HG02642 (cell line): ENCODE measurements around the gene ARL6IP4.

Experiments
- ATAC-seq: cut with Tn5 transposase; IDR thresholded peaks from one replicate; pipeline ENCODE4 v1.9.1; 2021; ENCODE audit warnings: mild to moderate bottlenecking; ENCODE audit not compliant: unreplicated experiment, poor library complexity

Gene ARL6IP4

DNA sequence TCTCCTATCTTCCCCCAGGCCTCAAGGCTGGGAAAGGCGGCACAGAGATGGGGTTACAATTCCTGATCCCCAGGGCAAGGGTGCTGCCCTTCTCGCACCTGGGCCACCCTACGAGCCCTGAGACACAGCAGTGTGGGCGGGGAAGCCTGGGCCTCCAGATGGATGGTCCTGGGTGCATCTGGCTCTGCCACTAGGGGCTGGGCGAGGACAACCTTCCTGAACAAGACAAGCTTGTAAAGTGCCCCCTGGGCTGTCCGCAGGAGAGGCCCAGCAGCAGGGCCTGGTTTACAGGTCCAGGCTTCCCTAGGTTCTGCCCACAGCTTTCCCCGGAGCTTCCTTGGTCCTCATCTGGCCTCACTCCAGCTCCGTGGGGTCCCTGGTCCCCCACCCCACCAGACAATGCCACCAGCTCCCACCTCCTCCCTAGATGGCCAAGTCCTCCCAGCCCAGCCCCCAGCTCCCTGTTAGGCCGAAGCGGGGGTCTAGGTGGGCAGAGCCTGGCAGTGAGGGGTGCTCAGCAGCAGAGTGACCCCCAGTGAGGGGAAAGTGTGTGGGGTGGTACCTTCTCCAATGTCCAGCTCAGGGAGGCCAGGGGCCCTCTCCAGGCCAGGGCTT lies 8.9 kb downstream of the ARL6IP4 start:
- no peak for ATAC-seq

DNA sequence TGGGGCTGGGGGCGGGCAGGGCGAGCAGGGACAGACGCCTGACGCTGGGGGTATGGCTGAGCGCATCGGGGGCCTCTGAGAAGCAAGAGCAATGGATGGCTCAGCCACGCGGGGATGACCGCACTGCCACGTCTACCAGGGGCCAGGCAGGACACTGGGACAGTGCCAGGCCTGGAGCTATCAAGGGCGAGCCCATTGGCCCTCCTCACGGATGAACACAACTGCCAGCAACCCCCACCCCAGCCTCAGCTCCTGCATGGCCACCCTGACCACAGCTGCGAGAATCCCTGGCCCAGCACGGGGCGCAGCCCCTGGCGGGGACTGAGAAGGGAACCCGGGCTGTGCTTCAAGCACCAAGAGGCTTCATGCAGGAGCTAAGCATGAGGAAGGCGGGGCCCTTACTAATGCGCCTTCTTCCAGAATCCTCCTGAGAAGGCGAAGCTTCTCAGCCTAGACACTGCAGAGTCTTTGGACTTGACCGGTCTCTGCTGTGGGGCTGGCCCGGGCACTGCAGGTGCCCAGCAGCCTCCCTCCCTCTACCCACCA lies 9.5 kb downstream of the ARL6IP4 start:
- no peak for ATAC-seq

GRCh38 chr12:122990561-122990960 lies 10.1 kb downstream of the ARL6IP4 start:
- ATAC-seq = no peak

- no peak for ATAC-seq
Observed at GRCh38 chr12:122990961-122991622, 10.6 kb downstream of the ARL6IP4 start.

- ATAC-seq = no peak
Observed at GRCh38 chr12:122991623-122992275, 11.3 kb downstream of the ARL6IP4 start.

GRCh38 chr12:122992386-122992785 lies 11.9 kb downstream of the ARL6IP4 start:
- no peak for ATAC-seq

GRCh38 chr12:122994140-122994675 lies 13.7 kb downstream of the ARL6IP4 start:
- ATAC-seq = no peak

DNA sequence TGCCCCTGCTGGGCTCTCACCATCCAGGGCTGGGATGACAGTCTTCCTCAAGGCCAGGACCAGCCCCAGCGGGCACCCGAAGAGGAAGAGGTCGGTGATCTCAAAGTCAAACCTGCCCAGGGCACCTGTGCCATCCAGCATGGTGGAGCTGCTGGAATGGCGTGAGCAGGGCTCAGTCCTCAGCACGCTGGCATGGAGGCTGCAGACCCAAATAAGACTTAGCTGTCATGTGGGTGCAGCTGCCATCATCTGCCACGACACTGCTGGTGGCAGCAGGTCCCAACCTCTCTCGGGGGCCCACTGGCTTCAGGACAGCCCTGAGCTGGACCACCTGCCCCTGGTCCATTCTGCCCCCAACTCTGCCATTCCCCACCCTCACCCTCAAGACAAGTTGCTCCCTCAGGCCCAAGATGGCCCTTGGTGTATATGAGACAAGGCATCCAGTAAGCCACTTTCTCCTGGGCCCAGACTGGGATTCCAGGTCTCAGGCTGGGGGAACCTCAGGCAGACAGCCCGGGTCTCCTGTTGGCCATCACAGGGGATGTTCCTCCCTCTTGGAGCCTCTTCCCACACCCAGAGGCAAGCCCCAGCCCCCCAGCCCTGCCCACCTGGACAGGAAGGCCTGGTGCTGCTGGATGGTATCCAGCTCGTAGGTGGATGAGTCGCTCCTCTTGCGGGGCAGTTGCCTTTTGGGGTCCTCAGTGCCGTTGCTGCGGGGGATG lies 14.5 kb downstream of the ARL6IP4 start:
- no peak for ATAC-seq

GRCh38 chr12:122995503-122996187 lies 15.2 kb downstream of the ARL6IP4 start:
- no peak for ATAC-seq

- no peak for ATAC-seq
Observed at GRCh38 chr12:122996188-122996601, 15.7 kb downstream of the ARL6IP4 start.

- no peak for ATAC-seq
Observed at GRCh38 chr12:122996621-122997342, 16.3 kb downstream of the ARL6IP4 start.

DNA sequence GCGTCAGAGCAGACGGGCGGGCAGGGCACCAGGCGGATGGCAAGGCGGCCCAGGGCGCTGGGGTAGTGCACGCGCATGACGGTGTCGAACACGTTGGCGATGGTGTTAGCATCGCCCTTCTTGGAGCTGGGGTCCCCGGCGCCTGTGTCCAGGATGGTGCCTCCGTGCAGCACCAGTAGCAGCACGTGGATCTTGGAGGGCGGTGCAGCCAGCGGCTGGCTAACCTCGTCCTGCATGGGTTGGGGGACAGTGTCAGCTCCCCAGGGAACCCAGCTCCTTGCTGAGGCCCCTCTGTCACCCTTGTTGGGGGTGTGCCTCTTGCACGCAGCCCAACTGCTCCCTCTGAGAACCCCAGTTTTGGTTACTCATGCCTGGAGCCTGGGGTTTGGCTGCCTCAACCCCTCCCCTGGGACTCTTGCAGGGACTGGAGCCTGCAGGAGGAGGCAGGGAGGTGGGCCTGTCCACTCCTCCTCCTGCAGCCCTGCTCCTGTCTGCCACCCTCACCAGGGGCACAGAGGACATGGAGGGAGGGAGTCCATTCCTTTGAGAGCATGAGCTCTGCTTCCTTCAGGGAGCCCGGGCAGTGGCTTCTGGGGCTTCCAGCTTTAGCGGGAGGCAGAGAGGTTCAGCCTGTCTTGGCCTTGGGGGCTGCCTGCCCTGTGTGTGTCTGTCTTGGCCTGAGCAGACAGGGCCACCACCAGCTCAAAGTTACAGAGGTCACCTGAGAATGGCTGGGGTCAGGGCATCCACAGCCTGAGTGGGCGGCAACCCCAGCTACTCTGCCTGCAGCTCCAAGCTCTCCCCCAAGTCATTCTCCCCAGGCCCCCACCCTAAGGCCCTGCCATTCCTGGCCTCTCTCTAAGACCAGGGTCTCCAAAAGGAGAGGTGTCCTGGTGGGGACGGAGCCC lies 17.1 kb downstream of the ARL6IP4 start:
- no peak for ATAC-seq

DNA sequence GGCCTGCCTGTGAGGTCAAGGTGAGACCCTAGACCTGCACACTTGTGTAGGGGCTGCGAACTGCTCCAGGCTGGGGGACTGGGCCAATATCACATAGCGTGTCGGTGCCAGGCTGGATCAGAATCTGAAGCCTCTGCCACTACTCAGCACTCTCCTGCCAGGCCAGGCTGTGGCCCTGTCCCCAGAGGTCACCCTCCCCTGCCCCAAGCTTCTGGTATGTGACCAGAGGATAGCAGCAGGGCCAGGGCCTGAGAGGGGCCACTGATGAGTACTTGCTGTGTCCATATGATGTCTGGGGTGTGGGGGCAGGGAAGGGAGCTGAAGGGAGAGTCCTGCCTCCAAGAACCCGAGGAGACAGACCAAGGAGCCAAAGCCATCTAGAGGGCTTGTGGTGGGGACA lies 17.8 kb downstream of the ARL6IP4 start:
- no peak for ATAC-seq

GRCh38 chr12:122999196-122999946 lies 18.9 kb downstream of the ARL6IP4 start:
- ATAC-seq = no peak

DNA sequence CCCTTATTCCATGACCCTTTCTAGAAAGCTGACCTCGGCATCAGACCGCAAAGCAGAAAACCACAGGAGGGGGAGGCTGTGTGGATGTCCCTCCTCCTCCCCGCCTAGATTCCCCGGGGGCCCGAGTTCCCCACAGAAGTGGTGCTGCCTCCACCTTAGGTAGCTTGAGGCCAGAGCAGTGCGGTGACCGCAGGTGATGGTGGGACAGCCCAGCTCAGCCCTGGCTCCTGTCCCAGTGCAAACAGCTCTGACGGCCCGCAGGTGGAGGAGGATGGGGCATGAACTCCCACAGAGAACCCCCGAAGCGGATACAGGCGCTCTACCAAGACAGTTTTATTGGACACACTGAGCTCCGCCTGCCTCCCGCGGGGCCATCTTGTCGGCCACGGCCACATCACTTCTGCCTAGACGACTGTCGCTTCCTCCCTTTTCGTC lies 19.5 kb downstream of the ARL6IP4 start:
- ATAC-seq = no peak

GRCh38 chr12:123000578-123000977 lies 20.1 kb downstream of the ARL6IP4 start:
- no peak for ATAC-seq

DNA sequence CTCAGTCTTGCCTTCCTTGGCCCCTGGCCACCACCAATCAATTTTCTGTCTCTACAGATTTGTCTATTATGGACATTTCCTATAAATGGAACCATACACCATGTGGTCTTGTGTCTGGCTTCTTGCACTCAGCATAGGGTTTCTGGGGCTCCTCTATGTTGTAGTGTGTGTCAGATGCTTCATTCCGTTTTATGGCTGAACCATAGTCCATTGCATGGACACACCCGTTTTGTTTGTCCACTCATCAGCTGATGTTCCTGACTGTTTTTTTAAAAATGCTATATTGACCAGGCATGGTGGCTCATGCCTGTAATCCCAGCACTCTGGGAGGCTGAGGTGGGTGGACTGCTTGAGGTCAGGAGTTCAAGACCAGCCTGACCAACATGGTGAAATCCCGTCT lies 21.0 kb downstream of the ARL6IP4 start:
- no peak for ATAC-seq

DNA sequence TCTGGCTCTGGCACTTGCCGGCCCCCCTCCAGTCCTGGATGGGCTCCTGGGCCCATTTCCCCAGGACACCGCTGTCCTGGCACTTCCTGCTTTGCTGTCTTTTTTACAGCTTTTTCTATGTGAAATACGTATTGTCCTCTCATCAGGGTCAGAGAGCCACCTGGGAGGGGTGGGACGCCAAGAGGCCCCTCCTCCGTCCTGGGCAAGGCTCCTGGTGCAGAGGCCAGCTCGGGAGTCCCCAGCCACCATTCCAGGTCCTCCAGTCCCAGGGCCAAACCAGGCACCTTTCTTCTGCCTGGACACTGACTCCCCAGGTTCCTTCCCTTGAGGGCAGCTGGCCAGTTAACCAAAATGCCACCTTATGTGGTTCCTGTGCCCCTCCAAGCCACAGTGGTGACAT lies 22.8 kb downstream of the ARL6IP4 start:
- no peak for ATAC-seq
